ENCODE measurements around the gene PIGB. TPM values are rescaled to one million over a fixed set of nuclear protein-coding genes. Genes with fewer than 3 reads are reported as not detected.
"Not testable (repeated sequence)": the region's sequence is repeated elsewhere in the genome, so short reads cannot be mapped to it uniquely, and the experiment has no call there.

Gene PIGB
- total RNA-seq, 3 donors from 2014 or later (not counting 1 experiment from before 2014, with no cell fraction given), result 24.9 to 33.5 (median 26.1) TPM

DNA sequence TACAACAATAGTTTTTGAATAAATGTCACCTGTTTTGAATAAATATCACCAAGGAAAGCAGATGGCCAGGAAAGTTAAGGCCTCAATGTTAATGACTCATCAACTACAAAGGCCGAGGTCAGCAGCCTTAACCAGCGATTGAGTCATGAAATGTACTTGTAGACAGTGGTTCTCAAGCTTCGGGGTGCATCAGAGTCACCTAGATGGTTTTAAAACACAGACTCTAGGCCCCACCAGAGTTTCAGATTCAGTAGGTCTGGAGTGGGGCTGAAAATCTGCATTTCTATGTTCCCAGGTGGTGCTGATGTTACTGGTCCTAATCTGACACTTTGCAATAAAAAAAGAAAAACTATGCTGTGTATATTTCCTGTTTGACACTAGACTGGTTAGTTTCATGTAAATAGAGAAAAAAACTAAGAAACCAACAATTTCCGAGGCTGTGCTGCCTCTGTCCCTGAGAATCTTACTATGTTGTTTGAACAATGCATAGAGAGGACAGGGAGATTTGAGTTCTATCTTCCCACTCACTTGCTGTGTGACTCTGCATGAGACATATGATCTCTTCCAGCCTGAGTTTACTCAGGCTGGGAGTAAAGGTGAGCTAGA lies 39.2 kb upstream of the PIGB start:
- H3K36me3 Mint-ChIP-seq, result no peaks in the 10 kb centered on the region
- peak overlapping the region; percentile 90 for H3K4me3 Mint-ChIP-seq
- TF ChIP-seq, protein P1, sequence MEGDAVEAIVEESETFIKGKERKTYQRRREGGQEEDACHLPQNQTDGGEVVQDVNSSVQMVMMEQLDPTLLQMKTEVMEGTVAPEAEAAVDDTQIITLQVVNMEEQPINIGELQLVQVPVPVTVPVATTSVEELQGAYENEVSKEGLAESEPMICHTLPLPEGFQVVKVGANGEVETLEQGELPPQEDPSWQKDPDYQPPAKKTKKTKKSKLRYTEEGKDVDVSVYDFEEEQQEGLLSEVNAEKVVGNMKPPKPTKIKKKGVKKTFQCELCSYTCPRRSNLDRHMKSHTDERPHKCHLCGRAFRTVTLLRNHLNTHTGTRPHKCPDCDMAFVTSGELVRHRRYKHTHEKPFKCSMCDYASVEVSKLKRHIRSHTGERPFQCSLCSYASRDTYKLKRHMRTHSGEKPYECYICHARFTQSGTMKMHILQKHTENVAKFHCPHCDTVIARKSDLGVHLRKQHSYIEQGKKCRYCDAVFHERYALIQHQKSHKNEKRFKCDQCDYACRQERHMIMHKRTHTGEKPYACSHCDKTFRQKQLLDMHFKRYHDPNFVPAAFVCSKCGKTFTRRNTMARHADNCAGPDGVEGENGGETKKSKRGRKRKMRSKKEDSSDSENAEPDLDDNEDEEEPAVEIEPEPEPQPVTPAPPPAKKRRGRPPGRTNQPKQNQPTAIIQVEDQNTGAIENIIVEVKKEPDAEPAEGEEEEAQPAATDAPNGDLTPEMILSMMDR (IDR thresholded peaks at IDR 0.05), result no peak
- peaks cover 94 to 96% of the 10 kb centered on the region in 2 donors for H3K4me1 Mint-ChIP-seq
- no peaks in the 10 kb centered on the region for H3K9me3 ChIP-seq (ENCODE audit: control insufficient read depth, insufficient read depth, low read length)
- ATAC-seq (peak; percentile 65 to 76 (median 71)), DNase-seq (peak; percentile 49 to 78)
- 8% methylated on average over 4 of the region's 4 CpGs for WGBS (ENCODE audit: insufficient coverage)
- H3K27me3 Mint-ChIP-seq (ENCODE audit: low read depth in 2 of 2), result no peaks in the 10 kb centered on the region
- H3K27ac ChIP-seq (ENCODE audit: low read length), result peak overlapping the region; percentile 93
- H3K9me3 Mint-ChIP-seq, result no peaks in the 10 kb centered on the region
- H3K36me3 ChIP-seq (ENCODE audit: control insufficient read depth, insufficient read depth, low read length), result no peaks in the 10 kb centered on the region
- H3K27me3 ChIP-seq (ENCODE audit: control insufficient read depth, insufficient read depth, low read length), result no peaks in the 10 kb centered on the region
- intact Hi-C loops (cut with micrococcal nuclease), result loop anchor here (1.0 to 10.0 kb wide), 4 partner anchors 13 to 125 kb away; partner anchors contain the start of genes CCPG1, PIERCE2, PIGB and PIGBOS1
- H3K4me1 ChIP-seq (ENCODE audit: control insufficient read depth, insufficient read depth, low read length), result peaks cover 80% of the 10 kb centered on the region
- peak overlapping the region; percentile 93 to 99 for H3K27ac Mint-ChIP-seq
- no peak overlapping the region for H3K4me3 ChIP-seq (ENCODE audit: low read length)

DNA sequence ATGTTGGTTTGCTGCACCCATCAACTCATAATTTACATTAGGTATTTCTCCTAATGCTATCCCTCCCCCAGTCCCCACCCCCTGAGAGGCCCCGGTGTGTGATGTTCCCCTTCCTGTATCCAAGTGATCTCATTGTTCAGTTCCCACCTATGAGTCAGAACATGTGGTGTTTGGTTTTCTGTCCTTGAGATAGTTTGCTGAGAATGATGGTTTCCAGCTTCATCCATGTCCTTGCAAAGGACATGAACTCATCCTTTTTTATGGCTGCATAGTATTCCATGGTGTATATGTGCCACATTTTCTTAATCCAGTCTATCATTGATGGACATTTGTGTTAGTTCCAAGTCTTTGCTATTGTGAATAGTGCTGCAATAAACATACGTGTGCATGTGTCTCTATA lies 38.4 kb upstream of the PIGB start:
- intact Hi-C loops (cut with micrococcal nuclease), result loop anchor here (5.0 to 10.0 kb wide), 2 partner anchors 37 to 124 kb away; partner anchors contain the start of genes CCPG1, PIERCE2, PIGB and PIGBOS1
- H3K27me3 ChIP-seq (ENCODE audit: control insufficient read depth, insufficient read depth, low read length); H3K9me3 ChIP-seq (ENCODE audit: control insufficient read depth, insufficient read depth, low read length); H3K4me3 ChIP-seq (ENCODE audit: low read length); H3K36me3 Mint-ChIP-seq; H3K27me3 Mint-ChIP-seq (ENCODE audit: low read depth in 2 of 2); H3K4me3 Mint-ChIP-seq; ATAC-seq; H3K27ac ChIP-seq (ENCODE audit: low read length); H3K36me3 ChIP-seq (ENCODE audit: control insufficient read depth, insufficient read depth, low read length); H3K9me3 Mint-ChIP-seq: not testable (repeated sequence)
- DNase-seq, result peak in 1 of 2 donors; percentile 36
- H3K4me1 Mint-ChIP-seq, result peaks cover 94 to 97% of the 10 kb centered on the region in 2 donors
- H3K4me1 ChIP-seq (ENCODE audit: control insufficient read depth, insufficient read depth, low read length), result peaks cover 73% of the 10 kb centered on the region
- peak overlapping the region; percentile 93 to 99 for H3K27ac Mint-ChIP-seq
- WGBS (ENCODE audit: insufficient coverage), result no CpG with 5 or more reads among the region's 2 CpGs

DNA sequence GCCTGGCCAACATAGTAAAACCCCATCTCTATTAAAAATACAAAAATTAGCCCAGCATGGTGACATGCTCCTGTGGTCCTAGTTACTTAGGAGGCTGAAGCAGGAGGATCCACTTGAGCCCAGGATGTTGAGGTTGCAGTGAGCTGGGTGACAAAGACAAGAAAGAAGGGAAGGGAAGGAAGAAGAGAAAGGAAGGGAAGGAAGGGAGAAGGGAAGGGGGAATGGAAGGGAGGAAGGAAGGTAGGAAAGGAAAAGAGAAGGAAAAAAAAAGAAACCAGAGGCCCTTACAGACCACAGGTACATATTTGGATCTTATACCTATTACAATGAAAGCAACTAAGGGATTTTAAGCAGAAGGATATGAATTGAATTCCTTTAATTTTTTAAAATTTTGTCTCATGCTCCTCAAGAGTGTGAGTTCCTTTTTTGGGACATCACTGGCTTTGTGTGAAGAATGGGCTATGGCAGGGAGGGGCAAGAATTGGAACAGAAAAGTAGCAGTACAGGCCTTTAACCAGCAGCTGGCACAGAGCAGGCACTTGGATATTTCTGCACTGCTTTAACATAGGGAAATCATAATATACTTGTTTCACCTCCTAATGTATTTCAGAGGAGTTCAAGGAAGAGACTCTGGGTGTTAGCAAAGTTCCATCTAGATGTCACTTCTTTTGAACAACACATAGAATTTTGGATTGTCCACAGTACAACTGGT lies 37.3 kb upstream of the PIGB start:
- intact Hi-C loops (cut with micrococcal nuclease), result loop anchor here (1.0 to 10.0 kb wide), 4 partner anchors 9 to 123 kb away; partner anchors contain the start of genes CCPG1, PIERCE2, PIGB and PIGBOS1
- no peak overlapping the region for H3K4me3 ChIP-seq (ENCODE audit: low read length)

More for the DNA sequence above, 37.3 kb upstream of the PIGB start:
- peaks cover 69% of the 10 kb centered on the region for H3K4me1 ChIP-seq (ENCODE audit: control insufficient read depth, insufficient read depth, low read length)
- H3K36me3 ChIP-seq (ENCODE audit: control insufficient read depth, insufficient read depth, low read length), result no peaks in the 10 kb centered on the region
- DNase-seq (peak in 1 of 2 donors; percentile 44), ATAC-seq (peak in 2 of 3 donors; percentile 2)
- H3K9me3 ChIP-seq (ENCODE audit: control insufficient read depth, insufficient read depth, low read length), result no peaks in the 10 kb centered on the region
- peak overlapping the region; percentile 89 for H3K4me3 Mint-ChIP-seq
- no peaks in the 10 kb centered on the region for H3K27me3 Mint-ChIP-seq (ENCODE audit: low read depth in 2 of 2)
- peak overlapping the region; percentile 75 for H3K27ac ChIP-seq (ENCODE audit: low read length)
- no peaks in the 10 kb centered on the region for H3K36me3 Mint-ChIP-seq
- H3K27me3 ChIP-seq (ENCODE audit: control insufficient read depth, insufficient read depth, low read length), result no peaks in the 10 kb centered on the region
- no peaks in the 10 kb centered on the region for H3K9me3 Mint-ChIP-seq
- peak overlapping the region; percentile 93 to 99 for H3K27ac Mint-ChIP-seq
- TF ChIP-seq, protein P1 (IDR thresholded peaks at IDR 0.05), result no peak
- H3K4me1 Mint-ChIP-seq, result peaks cover 97 to 100% of the 10 kb centered on the region in 2 donors
